GM19438 (cell line): ENCODE results near the gene CACNA2D4.

Source experiments
- ATAC-seq: cut with Tn5 transposase; IDR thresholded peaks from one replicate; pipeline ENCODE4 v1.9.1; 2021; ENCODE audit warnings: low read depth; ENCODE audit not compliant: unreplicated experiment

The CACNA2D4 gene

DNA sequence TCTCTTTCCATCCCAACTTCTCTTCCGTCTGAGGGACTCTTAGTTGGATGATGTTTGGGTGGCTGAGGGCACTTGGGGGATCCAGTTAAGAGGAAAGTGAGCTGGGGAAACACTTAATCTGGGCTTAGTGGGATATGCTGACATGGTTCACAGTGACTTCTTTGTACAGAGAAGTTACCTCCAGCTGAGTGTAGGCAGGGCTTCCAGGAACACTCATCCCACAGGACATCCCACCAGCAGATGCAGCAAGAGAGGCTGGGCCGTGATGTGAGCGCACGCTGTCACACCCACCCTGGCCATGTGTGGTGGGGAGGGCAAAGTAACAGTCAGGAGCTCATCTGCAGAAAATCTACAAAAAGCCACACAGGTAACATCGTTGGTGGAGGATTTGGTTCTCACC, 832 bp upstream of the CACNA2D4 start:
- ATAC-seq: no peak

DNA sequence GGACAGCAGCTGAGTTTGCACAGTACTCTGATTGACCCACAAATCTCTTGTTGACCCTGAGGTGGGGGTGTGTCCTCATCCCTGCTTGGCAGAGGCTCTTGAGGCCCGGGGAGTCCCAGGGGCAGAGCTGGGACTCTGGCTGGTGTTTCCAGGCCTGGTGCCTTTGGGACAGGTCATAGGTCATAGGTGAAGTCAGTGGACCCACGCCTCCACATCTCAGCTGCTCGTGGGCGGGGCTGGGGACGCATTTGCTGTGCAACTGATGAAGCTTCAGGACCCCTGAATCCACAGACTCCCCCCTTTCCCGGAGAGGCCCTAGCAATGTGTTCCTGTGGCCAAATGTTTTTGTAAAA, 408 bp upstream of the CACNA2D4 start:
- ATAC-seq: no peak

DNA sequence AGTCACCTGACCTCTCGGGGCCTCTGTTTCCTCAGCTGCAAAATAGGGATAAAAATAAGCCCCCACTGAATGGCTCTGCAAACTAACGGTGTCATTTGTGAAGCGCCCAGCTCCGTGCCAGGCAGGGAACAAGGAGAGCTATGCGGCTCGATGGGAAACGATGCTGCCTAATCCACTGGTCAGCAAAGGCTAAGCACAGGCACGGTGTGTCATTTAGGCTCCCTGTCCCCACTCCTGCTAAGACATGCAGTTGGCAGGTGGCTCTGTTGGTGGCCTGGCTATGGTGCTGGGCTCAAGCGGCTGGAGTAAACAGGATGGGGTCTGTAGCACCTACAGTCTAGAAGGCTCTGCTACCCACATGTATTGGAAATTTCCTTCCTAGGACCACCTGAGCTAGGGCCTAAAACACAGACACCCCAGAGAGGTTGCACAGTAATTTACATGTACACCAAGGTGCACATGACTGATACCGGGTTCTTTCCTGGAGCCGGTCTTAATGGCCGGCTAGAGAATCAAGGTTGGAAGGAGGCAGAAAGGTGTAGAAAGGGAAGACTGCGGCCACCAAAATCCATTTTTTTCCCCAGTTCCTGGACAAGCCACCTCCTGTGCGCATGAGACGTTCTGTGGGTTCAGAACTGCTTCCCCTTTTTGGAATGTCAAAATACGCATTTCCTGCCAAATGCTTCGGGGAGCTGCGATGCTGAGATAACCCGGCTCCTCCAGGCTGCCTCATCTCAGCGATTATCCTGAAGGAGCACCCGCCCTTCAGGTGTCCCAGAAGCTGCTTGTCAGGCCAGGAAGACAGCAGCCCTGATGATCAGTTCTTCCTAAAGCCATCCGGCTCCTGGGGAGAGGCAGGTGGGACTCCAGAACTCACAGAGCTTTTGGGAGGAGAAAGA, 1.0 kb downstream of the CACNA2D4 start:
- no peak for ATAC-seq

DNA sequence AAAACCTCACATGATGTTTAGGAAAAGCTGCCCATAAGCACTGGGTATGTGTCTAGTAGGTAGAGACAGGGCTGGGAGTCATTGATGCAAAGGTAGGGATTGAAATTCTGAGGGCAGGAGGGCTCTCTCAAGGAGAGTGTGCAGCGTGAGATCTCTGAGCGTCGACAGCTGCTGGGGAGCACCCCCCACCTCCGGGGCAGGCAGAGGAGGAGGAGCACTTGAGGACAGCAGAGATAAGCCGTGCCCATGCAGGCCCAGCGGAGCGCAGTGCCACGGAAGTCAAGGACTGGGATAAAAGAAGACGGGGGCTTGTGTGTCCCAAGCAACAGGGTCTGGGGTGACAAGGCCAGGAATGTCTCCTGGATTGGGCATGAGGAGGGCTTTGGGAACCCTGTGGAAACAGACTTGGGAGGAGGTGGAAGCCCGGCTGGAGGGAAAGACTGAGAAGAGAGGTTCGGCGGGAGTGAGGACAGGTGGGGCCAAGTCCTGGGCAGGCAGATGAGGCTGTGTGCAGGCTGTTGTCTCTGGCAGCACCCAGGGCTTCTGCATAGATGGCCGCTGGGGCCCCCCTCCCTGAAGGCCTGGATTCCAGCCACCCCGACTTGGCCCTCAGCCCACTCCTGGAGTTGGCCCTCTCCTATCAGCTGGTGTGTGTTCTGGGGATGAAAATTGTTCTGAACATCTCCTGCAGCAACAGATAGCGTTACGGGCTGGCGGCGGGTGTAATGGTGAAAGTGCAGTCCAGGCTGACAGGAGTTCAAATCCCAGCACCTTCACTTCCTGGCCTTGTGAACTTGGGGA, 1.9 kb downstream of the CACNA2D4 start:
- no peak for ATAC-seq

DNA sequence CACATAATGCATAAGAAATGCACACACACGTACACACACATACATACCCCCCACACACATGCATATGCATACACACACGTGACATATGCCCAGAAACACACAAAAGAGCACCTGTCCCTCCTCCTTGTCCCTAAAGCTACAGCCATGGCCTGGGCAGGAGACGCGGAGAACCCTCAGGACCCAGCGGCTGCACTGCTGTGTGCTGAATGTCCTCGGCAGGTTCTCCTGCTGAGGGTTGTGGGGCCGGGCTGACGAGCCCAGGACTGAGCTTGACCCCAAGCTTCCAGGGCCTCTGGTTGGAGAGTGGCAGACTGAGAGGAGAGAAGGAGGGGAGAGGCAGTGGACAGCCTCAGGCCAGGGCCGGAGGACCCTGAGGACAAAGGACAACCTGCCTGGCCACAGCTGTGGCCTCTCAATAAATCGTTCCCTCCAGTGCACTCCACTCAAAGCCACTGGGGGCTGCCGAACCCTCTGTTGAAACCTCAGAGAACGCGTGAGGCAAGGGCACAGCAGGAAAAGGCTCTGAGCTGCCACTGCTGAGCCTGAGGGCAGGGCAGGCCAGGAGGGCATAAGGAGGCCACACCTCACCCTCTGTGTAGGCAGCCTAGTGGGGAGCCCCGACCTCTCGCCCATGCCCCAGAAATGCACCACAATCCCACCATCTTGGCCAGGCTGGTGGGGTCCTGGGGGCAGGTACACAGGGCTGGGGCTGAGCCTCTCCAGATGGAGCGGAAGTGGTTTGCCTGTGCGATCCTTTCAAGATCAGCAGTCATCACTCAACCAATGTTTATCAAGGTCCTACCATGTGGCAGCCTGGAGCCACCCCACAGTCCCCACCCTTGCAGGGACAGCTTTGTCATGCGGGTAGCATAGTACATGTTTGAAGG, 3.1 kb downstream of the CACNA2D4 start:
- ATAC-seq: no peak

DNA sequence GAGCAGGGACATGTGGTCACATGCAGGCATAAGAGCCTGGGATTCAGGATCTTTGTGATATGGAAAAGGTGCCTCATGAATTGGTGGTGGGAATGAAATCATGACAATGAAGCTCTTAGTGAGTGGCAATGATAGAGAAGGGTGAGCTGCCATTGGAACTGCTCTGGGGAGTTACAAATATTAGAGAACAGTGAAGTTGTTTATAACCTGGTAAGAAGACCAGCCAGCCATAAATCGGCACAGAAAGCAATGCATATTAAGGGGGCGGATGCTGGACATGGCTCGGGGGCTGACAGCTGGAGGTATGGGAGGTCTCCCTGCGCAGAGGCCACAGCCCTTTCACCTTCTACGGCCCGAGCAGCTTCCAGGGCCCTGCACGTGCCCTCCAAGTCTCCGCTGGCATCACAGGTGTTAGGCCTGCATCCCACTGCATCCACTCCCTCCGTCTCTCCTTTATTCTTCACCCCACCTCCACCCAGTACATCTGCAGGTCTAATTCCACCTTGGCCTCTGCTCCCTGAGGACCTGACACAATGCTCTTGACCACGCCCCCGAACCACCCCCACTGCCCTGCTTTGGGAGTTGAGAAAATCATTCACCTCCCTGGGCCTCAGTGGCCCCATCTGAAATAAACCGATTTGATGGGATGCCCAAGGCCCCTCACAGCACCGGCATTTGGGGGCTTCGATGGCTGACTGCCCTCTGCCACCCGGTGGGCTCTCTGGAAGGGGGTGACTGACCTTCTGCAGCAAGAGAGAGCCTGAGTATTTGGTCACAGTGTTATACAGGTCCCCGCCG, 4.1 kb downstream of the CACNA2D4 start:
- no peak for ATAC-seq

DNA sequence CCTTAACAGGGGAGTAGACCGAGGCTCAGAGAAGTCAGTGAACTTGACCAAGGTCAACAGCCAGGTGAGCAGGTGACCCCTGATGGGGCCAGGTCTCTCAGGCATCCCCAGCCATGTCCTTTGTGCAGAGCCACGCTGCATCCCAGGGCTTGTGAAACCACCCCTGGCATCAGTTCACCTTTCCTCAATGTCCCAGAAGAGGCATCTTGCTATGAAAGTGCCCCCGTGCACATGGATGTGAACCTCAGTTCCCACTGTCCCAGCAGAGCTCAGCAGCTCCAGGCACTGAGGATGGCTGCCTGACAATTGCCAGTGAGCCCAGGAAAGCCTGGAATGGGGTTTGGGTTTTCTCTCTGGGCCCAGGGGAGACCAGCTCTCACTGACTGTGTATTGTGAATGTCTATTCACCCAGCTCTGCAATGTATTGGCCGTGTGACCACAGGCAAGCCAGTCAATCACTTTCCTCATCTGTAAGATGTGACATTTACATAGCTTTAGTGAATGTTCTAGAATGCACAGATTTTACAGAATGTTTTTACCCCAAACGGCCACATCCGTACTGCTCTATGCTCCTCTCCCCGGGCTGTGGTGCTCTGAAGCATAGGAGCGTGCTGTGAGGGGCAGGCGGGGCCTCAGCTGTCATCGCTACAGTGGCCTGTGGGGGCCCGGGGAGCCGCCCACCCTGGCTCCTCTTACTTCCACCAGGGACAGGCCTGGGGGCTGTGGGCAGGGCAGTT, 4.9 kb downstream of the CACNA2D4 start:
- ATAC-seq: no peak

DNA sequence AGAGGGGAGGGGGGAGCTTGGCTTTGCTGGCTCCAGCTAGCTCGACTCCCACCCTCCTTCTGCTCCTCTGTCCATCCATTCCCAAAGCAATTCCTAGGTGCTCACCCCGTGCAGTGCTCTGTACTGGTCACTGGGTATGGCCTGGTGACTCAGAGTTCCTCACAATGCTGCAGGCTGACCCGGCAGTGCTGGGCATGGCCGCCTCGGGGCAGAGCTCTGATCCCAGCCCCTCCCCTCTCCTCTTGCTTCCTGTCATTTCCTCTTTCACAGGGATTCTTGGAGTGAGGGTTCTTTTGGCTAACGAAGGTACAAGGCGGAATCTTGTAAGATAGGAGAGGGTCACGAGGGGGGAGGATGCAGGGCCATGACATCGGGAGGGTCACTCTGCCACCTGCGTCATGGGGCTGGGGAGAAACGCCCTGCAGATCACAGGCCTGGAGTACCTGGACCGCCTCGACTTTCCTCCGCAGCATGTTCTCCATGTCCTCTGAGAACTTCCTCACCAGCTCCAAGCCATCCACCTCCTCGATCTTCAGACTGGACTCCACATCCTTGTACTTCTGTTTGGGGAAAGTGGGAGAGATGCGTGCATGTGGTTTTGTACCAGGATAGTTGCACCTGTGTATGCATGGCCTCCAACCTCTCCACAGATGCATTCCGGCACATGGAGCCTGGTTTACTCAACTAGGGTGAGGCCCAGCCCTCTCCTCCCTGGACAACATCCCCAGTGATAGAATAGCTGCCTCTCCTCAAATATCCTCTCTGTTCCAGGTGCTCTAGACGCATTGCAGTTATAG, 5.7 kb downstream of the CACNA2D4 start:
- ATAC-seq: no peak

DNA sequence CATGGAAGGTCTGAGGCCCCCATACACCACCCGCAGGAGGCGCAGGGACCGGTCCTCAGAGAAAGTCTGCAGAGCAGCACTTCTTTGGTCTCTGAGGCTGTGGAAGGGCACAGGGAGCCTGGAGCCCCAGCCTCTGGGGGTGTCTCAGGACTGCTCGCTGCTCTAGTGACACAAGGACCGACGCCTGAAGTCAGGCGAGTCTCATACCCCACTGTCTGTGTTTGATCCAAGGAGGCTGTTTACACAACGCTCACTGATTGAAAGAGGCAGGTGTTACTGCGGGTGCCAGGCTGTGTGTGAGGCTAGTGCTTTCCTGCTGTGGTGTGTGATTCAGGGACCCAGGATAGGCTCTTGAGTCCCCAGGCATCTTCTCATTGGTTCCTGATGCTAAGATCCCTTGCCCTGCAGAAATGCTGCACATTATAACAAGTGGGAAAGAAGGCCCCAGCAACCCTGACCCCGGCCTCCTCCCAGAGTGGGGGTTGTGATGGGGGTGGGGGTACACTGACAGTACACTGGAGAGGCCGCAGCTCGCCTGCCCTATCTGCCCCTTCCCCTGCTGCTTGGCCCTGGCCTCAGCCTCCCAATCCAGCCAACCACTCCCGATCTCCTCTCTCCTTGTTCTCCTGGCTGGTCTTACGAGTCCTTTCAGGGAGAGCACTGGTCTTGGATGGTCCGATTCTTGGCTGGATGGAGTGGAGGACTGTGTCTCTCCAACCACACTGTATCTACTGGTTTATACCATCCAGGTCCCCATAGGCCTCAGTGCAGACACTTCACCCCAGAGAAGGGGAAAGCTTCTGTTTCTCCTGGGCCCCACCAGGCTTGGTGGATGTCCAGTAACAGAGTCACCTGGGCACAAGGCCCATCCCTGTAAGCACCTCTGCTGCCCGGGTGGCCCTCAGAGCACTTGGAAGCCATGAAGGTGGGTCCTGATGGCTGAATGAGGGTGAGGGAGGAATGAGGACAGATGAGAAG, 6.6 kb downstream of the CACNA2D4 start:
- ATAC-seq: no peak

DNA sequence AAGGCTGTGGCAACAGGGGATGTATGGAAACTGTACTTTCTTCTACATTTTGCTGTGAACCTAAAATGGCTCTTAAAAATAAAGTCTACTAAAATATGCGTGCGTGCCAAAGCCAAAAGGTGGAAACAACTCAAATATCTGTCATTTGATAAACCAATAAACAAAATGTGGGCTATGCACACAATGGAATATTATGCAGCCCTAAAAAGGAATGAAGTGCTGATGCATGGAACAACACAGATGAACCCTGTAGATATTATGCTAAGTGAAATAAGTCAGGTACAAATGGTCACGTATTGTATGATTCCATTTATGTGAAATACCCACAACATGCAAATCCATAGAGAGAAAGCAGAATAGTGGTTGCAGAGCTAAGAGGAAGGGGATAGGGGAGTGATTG, 8.0 kb downstream of the CACNA2D4 start:
- no peak for ATAC-seq

DNA sequence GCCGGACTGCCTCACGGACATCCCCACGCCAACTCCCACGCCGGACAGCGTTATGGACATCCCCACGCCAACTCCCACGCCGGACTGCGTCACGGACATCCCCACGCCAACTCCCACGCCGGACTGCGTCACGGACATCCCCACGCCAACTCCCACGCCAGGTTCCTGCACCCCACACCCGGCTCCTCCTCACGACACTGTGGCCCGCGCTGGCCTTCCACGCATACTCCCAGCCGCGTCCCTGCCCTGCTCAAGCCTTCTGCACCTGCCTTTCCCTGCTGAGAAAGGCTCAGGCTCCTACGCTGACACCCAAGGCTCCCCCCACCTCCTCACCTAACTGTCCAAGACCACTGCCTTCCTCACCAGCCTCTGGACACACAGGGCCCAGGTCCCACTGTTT, 9.7 kb downstream of the CACNA2D4 start:
- ATAC-seq: no peak

DNA sequence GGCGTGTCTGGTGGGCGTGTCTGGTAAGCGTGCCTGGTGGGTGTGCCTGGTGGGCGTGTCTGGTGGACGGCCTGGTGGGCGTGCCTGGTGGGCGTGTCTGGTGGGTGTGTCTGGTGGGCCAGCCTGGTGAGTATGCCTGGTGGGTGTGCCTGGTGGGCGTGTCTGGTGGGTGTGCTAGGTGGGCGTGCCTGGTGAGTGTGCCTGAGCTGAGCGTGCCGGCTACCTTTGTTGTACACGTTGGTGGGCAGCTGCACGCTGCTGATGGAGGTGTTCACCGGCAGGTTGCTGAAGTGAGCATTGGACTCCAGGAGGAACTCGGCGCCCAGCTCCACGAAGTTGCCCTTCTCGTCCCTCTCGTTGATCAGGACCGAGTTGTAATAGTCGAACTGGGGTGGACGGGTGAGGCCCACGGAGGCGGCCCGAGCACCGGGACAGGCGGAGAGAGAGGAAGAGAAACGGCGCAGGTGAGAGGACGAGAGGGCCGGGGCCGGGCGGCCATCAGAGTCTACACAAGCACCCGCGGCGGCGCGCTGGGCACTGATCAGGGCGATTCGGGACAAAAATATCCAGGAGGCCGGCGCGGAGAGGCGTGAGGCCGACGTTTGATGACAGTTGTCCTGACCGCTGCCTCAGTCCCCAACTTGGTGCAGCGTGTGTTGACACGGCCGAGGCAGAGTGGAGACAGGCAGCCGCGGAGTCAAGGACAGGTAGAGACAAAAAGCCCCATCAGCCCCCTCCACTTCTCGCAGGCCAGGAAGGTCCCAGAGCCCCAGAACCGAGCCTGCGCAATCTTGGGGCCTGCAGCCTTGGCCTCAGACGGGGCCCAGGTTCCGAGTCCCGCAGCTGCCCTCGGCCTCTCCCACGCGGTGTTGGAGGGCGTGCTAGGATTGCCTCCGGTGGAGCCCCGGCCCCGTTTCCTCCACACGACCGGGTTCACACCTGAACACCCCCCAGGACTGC, 10.5 kb downstream of the CACNA2D4 start:
- no peak for ATAC-seq

DNA sequence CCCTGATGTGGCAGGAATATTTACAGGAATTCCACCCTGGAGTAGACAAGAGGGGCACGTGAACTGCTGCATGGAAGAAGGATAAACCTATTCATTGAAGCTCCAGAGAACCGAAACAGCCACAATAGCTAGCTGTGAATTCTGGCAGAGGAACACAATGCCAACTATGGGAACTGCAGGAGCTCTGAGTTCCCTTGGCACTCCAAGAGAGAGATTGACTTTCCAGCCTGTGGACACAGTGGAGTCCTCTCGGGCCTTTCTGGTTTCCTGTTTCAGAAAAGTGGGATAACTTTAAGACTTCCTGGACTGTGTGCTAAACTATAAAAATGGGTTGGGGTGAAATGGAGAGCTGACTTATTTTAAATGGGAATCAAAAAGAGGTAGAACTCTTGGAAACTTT, 11.9 kb downstream of the CACNA2D4 start:
- ATAC-seq: no peak

DNA sequence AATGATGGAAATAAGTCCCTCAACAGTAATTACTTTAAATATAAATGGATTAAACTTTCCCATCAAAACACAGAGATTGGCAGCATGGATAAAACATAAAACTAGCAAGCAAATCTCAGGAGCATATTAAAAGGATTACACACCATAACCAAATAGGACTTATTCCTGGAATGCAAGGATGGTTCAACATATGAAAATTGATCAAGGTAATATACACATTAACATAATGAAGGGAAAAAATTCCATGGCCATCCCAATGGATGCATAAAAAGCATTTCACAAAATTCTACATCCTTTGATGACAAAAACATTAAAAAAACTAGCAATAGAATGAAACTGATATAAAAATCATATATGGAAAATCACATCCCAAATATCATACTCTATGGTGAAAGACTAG, 13.6 kb downstream of the CACNA2D4 start:
- ATAC-seq: no peak

DNA sequence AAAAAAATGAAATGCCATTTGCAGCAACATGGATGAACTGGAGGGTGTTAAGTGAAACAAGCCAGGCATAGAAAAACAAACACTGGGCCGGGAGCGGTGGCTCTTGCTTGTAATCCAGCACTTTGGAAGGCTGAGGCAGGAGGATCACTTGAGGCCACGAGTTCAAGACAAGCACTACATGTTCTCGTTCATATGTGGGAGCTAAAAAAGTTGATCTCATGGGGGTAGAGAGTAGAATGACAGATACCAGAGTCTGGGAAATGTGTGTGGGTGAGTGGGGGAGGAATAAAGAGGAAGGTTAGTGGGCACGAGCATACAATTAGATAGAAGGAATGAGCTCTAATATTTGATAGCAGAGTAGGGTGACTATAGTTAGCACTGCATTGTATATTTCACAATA, 21.5 kb downstream of the CACNA2D4 start:
- no peak for ATAC-seq

DNA sequence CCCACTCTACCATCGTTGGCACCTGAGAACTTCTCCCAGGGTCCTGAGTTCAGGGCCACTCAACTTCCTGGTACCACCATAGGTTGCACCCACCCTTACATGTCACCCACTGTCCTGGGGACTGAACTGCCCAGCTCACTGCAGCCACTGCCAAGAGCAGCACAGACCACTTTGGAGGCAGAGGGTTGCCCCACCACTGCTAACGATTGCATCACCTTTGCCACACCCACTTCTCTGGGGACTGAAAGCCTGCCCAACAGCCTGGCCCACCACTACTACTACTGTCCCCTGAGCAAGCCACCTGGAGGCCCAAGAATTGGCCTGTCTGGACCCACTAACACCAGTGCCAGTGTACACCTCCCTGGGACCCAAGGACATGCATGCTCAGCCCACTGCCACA, 27.6 kb downstream of the CACNA2D4 start:
- ATAC-seq: no peak
